Stromal cell of bone marrow (primary cell): Measurements from ENCODE around the gene ATP6V0A1.
"Not testable (repeated sequence)": the region's sequence is repeated elsewhere in the genome, so short reads cannot be mapped to it uniquely, and the experiment has no call there.

ENCODE experiments used
- DNase-seq: peaks from one replicate; pipeline ENCODE4 v3.0.0-alpha.2; 2012; ENCODE audit warnings: low read depth

ATP6V0A1 gene

GRCh38 chr17:42541041-42541833, 82.6 kb downstream of the ATP6V0A1 start:
- no peak for DNase-seq

GRCh38 chr17:42543190-42544079, 84.8 kb downstream of the ATP6V0A1 start:
- DNase-seq: no peak

- DNase-seq: no peak
Observed at GRCh38 chr17:42544874-42545283, 86.2 kb downstream of the ATP6V0A1 start.

- DNase-seq: not testable (repeated sequence)
Observed at GRCh38 chr17:42545755-42546505, 87.3 kb downstream of the ATP6V0A1 start.

GRCh38 chr17:42547001-42547461, 88.4 kb downstream of the ATP6V0A1 start:
- DNase-seq: no peak

- no peak for DNase-seq
Observed at GRCh38 chr17:42547698-42548069, 89.0 kb downstream of the ATP6V0A1 start.

GRCh38 chr17:42548070-42548837, 89.6 kb downstream of the ATP6V0A1 start:
- DNase-seq: no peak

- no peak for DNase-seq
Observed at GRCh38 chr17:42548993-42549755, 90.5 kb downstream of the ATP6V0A1 start.

- not testable (repeated sequence) for DNase-seq
Observed at GRCh38 chr17:42552736-42553135, 94.1 kb downstream of the ATP6V0A1 start, which contains the start of gene HSD17B1. HSD17B1 (plus strand) TSS chr17:42552923; CDS start chr17:42552934, 11 bp downstream.

- no peak for DNase-seq
Observed at GRCh38 chr17:42553161-42553818, 94.6 kb downstream of the ATP6V0A1 start.

GRCh38 chr17:42553866-42554249, 95.2 kb downstream of the ATP6V0A1 start:
- DNase-seq: no peak

GRCh38 chr17:42554250-42555121, 95.8 kb downstream of the ATP6V0A1 start:
- DNase-seq: no peak

- no peak for DNase-seq
Observed at GRCh38 chr17:42555122-42555622, 96.5 kb downstream of the ATP6V0A1 start.

- not testable (repeated sequence) for DNase-seq
Observed at GRCh38 chr17:42555961-42556617, 97.4 kb downstream of the ATP6V0A1 start.

GRCh38 chr17:42559075-42559474, 100.4 kb downstream of the ATP6V0A1 start:
- DNase-seq: no peak

- DNase-seq: no peak
Observed at GRCh38 chr17:42560246-42560645, 101.6 kb downstream of the ATP6V0A1 start.

- DNase-seq: peak; percentile 97
Observed at GRCh38 chr17:42561897-42562387, 103.3 kb downstream of the ATP6V0A1 start, which contains the start of gene COASY. COASY (plus strand) TSS chr17:42562148; CDS start chr17:42562623, 475 bp downstream.
